Type B pancreatic cell (in vitro differentiated cells): ENCODE data around the gene OR52B2. TPM values are rescaled to one million over a fixed set of nuclear protein-coding genes. Genes with fewer than 3 reads are reported as not detected.

ENCODE experiments used
- DNase-seq: peaks from one replicate; pipeline ENCODE4 v3.0.0; 2021; ENCODE audit warnings: mixed read lengths; ENCODE audit not compliant: unreplicated experiment; ENCODE audit errors: extremely low spot score
- H3K27ac Mint-ChIP-seq: 2 replicates; pipeline ENCODE4 v1.8.0; 2021; ENCODE audit warnings: mild to moderate bottlenecking, mixed read lengths
- H3K27me3 Mint-ChIP-seq: 2 replicates; pipeline ENCODE4 v1.8.0; 2021; ENCODE audit warnings: mixed read lengths
- H3K36me3 Mint-ChIP-seq: 2 replicates; pipeline ENCODE4 v1.8.0; 2021; ENCODE audit warnings: mixed read lengths
- H3K4me1 Mint-ChIP-seq: one replicate; pipeline ENCODE4 v1.8.0; 2021; ENCODE audit warnings: mixed read lengths; ENCODE audit not compliant: unreplicated experiment
- H3K4me3 Mint-ChIP-seq: 2 replicates; pipeline ENCODE4 v1.8.0; 2021; ENCODE audit warnings: mild to moderate bottlenecking, mixed read lengths
- H3K9me3 Mint-ChIP-seq: 2 replicates; pipeline ENCODE4 v1.8.0; 2021; ENCODE audit warnings: mixed read lengths
- long read RNA-seq: library from polyadenylated mRNA; unstranded; transcript quantifications from one replicate; pipeline ENCODE4 v2.0.0, GENCODE V29; 2020
- total RNA-seq: library from RNA; stranded (reverse); gene quantifications from 2 replicates; pipeline ENCODE4 v1.2.1, GENCODE V29; 2021; ENCODE audit warnings: low replicate concordance
- TF ChIP-seq, protein P1 (sequence below): fragments of 200-600 bp; sonication (generic); conservative IDR thresholded peaks from 2 replicates; pipeline ENCODE4 v1.5.0; 2021; ENCODE audit warnings: antibody characterized with exemption, mild to moderate bottlenecking

Gene OR52B2
- not detected in 2 replicates for total RNA-seq
- long read RNA-seq = 0 reads

DNA sequence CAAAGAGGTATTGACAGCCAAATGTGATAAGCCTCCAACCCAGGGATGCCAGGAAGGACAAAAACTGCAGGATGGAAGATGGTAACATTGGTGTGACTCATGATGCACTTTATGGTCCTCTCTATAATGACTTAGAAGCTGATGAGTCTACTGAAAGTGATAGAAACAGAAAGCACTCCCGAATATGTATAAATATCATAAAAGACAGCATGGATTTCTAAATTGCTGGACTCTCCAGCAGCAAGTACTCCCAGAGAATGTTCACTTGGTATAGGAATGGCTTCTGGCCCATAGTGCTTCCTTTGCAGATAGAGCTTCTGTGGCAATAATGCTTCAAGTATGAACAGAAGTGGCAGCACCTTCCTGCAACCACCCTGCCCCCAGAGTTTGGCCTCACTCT, at the start of gene OR52B2:
TSS of gene OR52B2 (minus strand) at position 101 of the 400 bp plus-strand sequence. CDS start at position 101, 0 bp downstream.
- TF ChIP-seq, protein P1, sequence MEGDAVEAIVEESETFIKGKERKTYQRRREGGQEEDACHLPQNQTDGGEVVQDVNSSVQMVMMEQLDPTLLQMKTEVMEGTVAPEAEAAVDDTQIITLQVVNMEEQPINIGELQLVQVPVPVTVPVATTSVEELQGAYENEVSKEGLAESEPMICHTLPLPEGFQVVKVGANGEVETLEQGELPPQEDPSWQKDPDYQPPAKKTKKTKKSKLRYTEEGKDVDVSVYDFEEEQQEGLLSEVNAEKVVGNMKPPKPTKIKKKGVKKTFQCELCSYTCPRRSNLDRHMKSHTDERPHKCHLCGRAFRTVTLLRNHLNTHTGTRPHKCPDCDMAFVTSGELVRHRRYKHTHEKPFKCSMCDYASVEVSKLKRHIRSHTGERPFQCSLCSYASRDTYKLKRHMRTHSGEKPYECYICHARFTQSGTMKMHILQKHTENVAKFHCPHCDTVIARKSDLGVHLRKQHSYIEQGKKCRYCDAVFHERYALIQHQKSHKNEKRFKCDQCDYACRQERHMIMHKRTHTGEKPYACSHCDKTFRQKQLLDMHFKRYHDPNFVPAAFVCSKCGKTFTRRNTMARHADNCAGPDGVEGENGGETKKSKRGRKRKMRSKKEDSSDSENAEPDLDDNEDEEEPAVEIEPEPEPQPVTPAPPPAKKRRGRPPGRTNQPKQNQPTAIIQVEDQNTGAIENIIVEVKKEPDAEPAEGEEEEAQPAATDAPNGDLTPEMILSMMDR = no peak
- H3K4me3 Mint-ChIP-seq = no peak within 1 kb of the TSS
- H3K4me1 Mint-ChIP-seq = no peaks in the 10 kb centered on the region
- no peak within 1 kb of the TSS for H3K27ac Mint-ChIP-seq
- no peak for DNase-seq
- H3K27me3 Mint-ChIP-seq = peaks cover 11% of the 10 kb centered on the region
- H3K9me3 Mint-ChIP-seq = no peaks in the 10 kb centered on the region
- no peaks in the 10 kb centered on the region for H3K36me3 Mint-ChIP-seq

DNA sequence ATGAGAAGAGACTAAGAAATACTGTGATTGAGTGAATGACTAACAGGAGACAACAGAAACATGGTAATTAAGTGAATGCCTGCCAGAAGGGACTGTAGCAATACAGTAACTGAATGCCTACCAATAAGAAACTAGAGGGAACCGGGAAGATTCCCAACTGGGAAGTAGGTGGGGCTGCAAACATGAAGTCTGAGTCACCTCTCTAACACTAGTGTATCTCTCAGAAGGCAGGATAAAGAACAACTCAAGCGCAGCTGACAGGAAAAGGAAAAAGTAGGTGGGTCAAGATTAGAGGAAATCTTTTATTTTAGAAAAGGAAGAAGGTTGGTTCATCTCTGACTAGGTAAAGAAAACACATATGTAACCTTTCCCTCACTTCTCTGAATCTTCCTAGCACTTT, 49.2 kb upstream of the OR52B2 start:
- Mint-ChIP-seq H3K36me3 (peaks cover 19% of the 10 kb centered on the region), H3K27me3 (no peaks in the 10 kb centered on the region), H3K4me1 (peaks cover 7% of the 10 kb centered on the region), H3K27ac (peak overlapping the region; percentile 73), H3K9me3 (no peaks in the 10 kb centered on the region), H3K4me3 (no peak overlapping the region)
- TF ChIP-seq, protein P1 = no peak
- DNase-seq = no peak

DNA sequence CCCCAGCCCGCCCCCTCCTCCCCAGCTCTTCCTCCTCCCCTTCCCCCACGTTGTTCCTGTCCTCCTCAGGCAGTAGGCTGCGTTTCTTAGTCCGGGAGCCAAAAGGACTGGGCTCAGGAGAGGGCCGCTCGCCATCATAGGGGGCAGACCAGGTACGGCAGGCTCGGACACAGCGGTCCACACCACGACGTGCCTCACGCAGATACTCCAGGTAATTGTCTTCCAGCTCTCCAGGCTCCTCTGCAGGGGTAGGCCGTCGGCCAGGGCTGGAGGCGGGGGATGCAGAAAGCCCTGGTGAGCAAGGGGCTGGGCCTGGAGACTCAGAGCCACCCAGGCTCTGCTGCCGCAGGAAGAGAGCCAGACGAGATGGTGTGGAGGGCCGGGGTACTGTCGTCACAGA, 47.6 kb upstream of the OR52B2 start:
- TF ChIP-seq, protein P1 = no peak
- no peak for DNase-seq
- peaks cover 19% of the 10 kb centered on the region for H3K36me3 Mint-ChIP-seq
- no peak overlapping the region for H3K27ac Mint-ChIP-seq
- H3K4me3 Mint-ChIP-seq = no peak overlapping the region
- H3K9me3 Mint-ChIP-seq = no peaks in the 10 kb centered on the region
- no peaks in the 10 kb centered on the region for H3K27me3 Mint-ChIP-seq
- H3K4me1 Mint-ChIP-seq = peaks cover 7% of the 10 kb centered on the region

DNA sequence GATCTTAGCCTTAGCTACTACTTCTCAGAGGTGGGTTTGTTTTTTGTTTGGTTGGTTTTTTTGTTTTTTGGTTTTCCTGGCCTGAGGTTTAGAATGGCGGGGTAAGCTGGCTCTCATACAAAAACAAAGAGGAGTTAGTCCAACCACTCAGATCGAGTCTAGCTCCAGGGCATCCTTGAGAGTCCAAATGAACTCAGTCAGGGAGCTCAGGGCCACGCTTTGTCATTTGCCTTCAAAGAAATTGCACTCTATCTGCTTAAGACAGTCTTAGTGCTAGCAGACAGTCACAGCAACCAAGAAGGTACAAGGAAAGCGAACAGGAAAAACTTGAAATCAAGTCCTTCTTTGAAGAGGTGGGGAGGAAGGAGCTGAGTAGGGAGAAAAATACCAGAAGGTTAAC, 46.4 kb upstream of the OR52B2 start:
- peaks cover 7% of the 10 kb centered on the region for H3K4me1 Mint-ChIP-seq
- DNase-seq = no peak
- TF ChIP-seq, protein P1 = no peak
- H3K4me3 Mint-ChIP-seq = peak overlapping the region; percentile 33
- H3K36me3 Mint-ChIP-seq = peaks cover 19% of the 10 kb centered on the region
- peak overlapping the region; percentile 92 for H3K27ac Mint-ChIP-seq
- no peaks in the 10 kb centered on the region for H3K9me3 Mint-ChIP-seq
- H3K27me3 Mint-ChIP-seq = no peaks in the 10 kb centered on the region

DNA sequence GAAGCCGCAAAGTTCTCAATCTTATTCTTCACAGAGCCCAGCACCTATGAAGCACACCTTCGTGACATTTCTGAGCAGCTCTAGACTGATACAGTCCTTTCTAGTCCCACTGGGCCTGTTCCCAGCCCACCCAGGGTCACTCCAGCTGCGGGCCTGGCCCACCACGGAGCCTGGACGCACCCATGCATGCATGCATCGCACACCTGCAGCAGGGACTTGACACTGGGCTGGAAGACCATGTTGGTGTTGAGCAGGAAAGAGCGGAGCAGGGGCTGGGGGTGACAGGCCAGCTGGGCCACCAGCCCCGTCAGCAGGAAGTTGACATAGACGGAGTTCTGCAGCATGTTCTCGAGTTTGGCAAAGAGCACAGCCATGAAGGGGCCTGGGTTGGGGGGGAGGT, 44.4 kb upstream of the OR52B2 start:
- H3K27ac Mint-ChIP-seq = no peak overlapping the region
- no peaks in the 10 kb centered on the region for H3K27me3 Mint-ChIP-seq
- H3K9me3 Mint-ChIP-seq = no peaks in the 10 kb centered on the region
- TF ChIP-seq, protein P1 = no peak
- DNase-seq = no peak
- H3K36me3 Mint-ChIP-seq = peaks cover 23% of the 10 kb centered on the region
- no peak overlapping the region for H3K4me3 Mint-ChIP-seq
- H3K4me1 Mint-ChIP-seq = peaks cover 7% of the 10 kb centered on the region
